ENCODE results near the gene FBXO44. TPM values are rescaled to one million over a fixed set of nuclear protein-coding genes. Genes with fewer than 3 reads are reported as not detected.

The FBXO44 gene
- total RNA-seq, 1 experiment from 2014 or later = 70.8 TPM

DNA sequence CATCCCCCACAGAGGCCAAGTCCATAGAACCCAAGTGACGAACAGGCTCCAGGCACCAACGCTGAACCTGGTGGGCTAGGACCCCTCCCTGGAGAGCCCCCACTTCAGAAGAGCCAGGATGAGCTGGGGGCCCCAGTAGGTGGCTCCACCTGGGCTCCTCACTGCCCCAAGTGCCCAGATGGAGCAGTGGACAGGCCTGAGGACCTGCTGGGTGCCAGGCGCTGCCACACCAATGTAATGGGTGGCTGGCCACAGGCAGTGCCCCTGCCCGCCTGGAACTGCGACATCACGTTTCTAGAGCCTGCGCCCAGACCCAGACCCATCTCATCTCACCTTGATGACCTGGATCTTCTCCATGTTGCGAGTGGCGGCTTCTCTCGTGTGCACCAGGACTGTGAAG is 20.6 kb downstream of the FBXO44 start:
- Histone ChIP-seq H3K4me3 (ENCODE audit: low read depth in 2 of 2, low read length in 2 of 2) (no peak overlapping the region), H3K9me3 (ENCODE audit: control insufficient read depth, insufficient read depth, low read depth, low read length) (no peaks in the 10 kb centered on the region), H3K27me3 (ENCODE audit: control insufficient read depth, insufficient read depth, low read length) (no peaks in the 10 kb centered on the region), H3K36me3 (ENCODE audit: control insufficient read depth, insufficient read depth, low read length) (peaks cover 2% of the 10 kb centered on the region; the same call in 1 of the 2 replicates), H3K4me1 (ENCODE audit: control insufficient read depth, insufficient read depth, low read length) (peaks cover 8% of the 10 kb centered on the region; the same call in 1 of the 2 replicates), H3K27ac (ENCODE audit: low read length) (no peak overlapping the region)
- in situ Hi-C loops (cut with HindIII; ENCODE audit: low pct_unique_long_range_greater_than_20kb, low sequenced_read_pairs) (no loop called here), intact Hi-C loops (cut with micrococcal nuclease; ENCODE audit: unreplicated experiment) (loop anchor here (5.0 kb wide), 1 partner anchor 42 kb away; no protein-coding TSS in a partner anchor)
- DNase-seq (ENCODE audit: low read depth, low spot score) (no peak), ATAC-seq (no peak)
- POLR2A ChIA-PET = no interaction called here
- TF ChIP-seq, protein P1, sequence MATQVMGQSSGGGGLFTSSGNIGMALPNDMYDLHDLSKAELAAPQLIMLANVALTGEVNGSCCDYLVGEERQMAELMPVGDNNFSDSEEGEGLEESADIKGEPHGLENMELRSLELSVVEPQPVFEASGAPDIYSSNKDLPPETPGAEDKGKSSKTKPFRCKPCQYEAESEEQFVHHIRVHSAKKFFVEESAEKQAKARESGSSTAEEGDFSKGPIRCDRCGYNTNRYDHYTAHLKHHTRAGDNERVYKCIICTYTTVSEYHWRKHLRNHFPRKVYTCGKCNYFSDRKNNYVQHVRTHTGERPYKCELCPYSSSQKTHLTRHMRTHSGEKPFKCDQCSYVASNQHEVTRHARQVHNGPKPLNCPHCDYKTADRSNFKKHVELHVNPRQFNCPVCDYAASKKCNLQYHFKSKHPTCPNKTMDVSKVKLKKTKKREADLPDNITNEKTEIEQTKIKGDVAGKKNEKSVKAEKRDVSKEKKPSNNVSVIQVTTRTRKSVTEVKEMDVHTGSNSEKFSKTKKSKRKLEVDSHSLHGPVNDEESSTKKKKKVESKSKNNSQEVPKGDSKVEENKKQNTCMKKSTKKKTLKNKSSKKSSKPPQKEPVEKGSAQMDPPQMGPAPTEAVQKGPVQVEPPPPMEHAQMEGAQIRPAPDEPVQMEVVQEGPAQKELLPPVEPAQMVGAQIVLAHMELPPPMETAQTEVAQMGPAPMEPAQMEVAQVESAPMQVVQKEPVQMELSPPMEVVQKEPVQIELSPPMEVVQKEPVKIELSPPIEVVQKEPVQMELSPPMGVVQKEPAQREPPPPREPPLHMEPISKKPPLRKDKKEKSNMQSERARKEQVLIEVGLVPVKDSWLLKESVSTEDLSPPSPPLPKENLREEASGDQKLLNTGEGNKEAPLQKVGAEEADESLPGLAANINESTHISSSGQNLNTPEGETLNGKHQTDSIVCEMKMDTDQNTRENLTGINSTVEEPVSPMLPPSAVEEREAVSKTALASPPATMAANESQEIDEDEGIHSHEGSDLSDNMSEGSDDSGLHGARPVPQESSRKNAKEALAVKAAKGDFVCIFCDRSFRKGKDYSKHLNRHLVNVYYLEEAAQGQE (IDR thresholded peaks at IDR 0.05; ENCODE audit: insufficient read depth in 1 of 2, low read depth in 2 of 2, low read length in 1 of 2) = no peak
- TF ChIP-seq, protein P2, sequence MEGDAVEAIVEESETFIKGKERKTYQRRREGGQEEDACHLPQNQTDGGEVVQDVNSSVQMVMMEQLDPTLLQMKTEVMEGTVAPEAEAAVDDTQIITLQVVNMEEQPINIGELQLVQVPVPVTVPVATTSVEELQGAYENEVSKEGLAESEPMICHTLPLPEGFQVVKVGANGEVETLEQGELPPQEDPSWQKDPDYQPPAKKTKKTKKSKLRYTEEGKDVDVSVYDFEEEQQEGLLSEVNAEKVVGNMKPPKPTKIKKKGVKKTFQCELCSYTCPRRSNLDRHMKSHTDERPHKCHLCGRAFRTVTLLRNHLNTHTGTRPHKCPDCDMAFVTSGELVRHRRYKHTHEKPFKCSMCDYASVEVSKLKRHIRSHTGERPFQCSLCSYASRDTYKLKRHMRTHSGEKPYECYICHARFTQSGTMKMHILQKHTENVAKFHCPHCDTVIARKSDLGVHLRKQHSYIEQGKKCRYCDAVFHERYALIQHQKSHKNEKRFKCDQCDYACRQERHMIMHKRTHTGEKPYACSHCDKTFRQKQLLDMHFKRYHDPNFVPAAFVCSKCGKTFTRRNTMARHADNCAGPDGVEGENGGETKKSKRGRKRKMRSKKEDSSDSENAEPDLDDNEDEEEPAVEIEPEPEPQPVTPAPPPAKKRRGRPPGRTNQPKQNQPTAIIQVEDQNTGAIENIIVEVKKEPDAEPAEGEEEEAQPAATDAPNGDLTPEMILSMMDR (IDR thresholded peaks at IDR 0.05) = no peak; the same call in 1 of the 2 replicates
- no peak for TF ChIP-seq TCF7L2 (IDR thresholded peaks at IDR 0.05; ENCODE audit: low read depth, low read length)
- TF ChIP-seq POLR2AphosphoS5 (IDR thresholded peaks at IDR 0.05; ENCODE audit: low read depth, low read length) = no peak; the same call in 1 of the 2 replicates
- TF ChIP-seq SIN3A (IDR thresholded peaks at IDR 0.05; ENCODE audit: borderline replicate concordance, insufficient read depth, low read depth, low read length) = no peak
- no TSS peak for BruUV-seq (replicated peaks)
- CTCF ChIA-PET = no interaction called here

DNA sequence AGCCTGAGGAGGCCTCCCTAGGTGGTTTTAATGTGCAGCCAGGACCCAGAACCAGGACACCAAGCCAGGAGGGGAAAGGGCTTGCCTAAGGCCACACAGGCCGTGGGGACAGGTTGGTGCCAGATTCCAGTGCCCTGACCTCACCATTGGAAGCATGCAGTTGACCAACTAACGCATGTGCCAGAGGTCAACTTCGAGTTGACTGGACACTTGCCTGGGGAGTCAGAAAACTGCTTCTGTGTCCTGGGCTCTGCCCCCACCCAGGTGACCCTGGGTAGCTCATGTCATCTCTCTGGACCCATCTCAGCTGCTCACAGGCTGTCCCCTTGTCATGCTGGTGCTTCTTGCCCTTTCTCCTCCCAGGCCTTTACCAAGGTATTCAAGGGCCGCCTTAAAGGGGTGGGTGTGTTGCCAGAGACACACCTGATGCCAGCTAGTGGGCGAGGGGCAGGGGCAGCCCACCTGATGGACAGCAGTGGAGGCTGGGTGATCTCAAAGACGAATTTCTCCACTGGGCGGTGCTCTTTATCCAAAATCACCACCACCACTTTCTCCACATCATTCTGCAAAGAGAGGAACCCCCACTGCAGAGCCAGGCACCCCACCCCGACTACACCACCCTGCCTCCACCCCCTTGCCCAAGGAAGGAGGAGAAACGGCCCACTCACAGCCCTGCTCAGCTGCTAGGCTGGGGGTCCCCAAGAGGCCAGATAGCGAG is 21.9 kb downstream of the FBXO44 start:
- TF ChIP-seq TCF7L2 (IDR thresholded peaks at IDR 0.05; ENCODE audit: low read depth, low read length) = no peak
- TF ChIP-seq, protein P2 (IDR thresholded peaks at IDR 0.05) = no peak
- TF ChIP-seq, protein P1 (IDR thresholded peaks at IDR 0.05; ENCODE audit: insufficient read depth in 1 of 2, low read depth in 2 of 2, low read length in 1 of 2) = no peak
- TF ChIP-seq SIN3A (IDR thresholded peaks at IDR 0.05; ENCODE audit: borderline replicate concordance, insufficient read depth, low read depth, low read length) = no peak
- TF ChIP-seq POLR2AphosphoS5 (IDR thresholded peaks at IDR 0.05; ENCODE audit: low read depth, low read length) = no peak

More for the DNA sequence above, 21.9 kb downstream of the FBXO44 start:
- POLR2A ChIA-PET = interaction anchor here (0.6 kb wide), 1 partner anchor 67 kb away, joined by 3 read pairs; no protein-coding TSS in a partner anchor
- intact Hi-C loops (cut with micrococcal nuclease; ENCODE audit: unreplicated experiment) = loop anchor here (5.0 kb wide), 1 partner anchor 41 kb away; no protein-coding TSS in a partner anchor
- Histone ChIP-seq H3K4me1 (ENCODE audit: control insufficient read depth, insufficient read depth, low read length) (peaks cover 2% of the 10 kb centered on the region), H3K4me3 (ENCODE audit: low read depth in 2 of 2, low read length in 2 of 2) (no peak overlapping the region), H3K36me3 (ENCODE audit: control insufficient read depth, insufficient read depth, low read length) (peaks cover 2% of the 10 kb centered on the region; the same call in 1 of the 2 replicates), H3K27me3 (ENCODE audit: control insufficient read depth, insufficient read depth, low read length) (no peaks in the 10 kb centered on the region), H3K27ac (ENCODE audit: low read length) (no peak overlapping the region), H3K9me3 (ENCODE audit: control insufficient read depth, insufficient read depth, low read depth, low read length) (no peaks in the 10 kb centered on the region)
- no TSS peak for BruUV-seq (replicated peaks)
- in situ Hi-C loops (cut with HindIII; ENCODE audit: low pct_unique_long_range_greater_than_20kb, low sequenced_read_pairs) = no loop called here
- DNase-seq (ENCODE audit: low read depth, low spot score) (no peak), ATAC-seq (no peak)
- CTCF ChIA-PET = interaction anchor here (0.7 kb wide), 1 partner anchor 12 kb away, joined by 3 read pairs; no protein-coding TSS in a partner anchor

All from Panc1 (cell line).